Measurements from ENCODE around the gene YPEL1. TPM values are rescaled to one million over a fixed set of nuclear protein-coding genes. Genes with fewer than 3 reads are reported as not detected.

YPEL1 gene
- total and polyA plus RNA-seq, 2 of the 13 experiments (the other 11 are each of a cell fraction or from before 2014, with no cell fraction given) = 0.33 to 2.5 TPM

DNA sequence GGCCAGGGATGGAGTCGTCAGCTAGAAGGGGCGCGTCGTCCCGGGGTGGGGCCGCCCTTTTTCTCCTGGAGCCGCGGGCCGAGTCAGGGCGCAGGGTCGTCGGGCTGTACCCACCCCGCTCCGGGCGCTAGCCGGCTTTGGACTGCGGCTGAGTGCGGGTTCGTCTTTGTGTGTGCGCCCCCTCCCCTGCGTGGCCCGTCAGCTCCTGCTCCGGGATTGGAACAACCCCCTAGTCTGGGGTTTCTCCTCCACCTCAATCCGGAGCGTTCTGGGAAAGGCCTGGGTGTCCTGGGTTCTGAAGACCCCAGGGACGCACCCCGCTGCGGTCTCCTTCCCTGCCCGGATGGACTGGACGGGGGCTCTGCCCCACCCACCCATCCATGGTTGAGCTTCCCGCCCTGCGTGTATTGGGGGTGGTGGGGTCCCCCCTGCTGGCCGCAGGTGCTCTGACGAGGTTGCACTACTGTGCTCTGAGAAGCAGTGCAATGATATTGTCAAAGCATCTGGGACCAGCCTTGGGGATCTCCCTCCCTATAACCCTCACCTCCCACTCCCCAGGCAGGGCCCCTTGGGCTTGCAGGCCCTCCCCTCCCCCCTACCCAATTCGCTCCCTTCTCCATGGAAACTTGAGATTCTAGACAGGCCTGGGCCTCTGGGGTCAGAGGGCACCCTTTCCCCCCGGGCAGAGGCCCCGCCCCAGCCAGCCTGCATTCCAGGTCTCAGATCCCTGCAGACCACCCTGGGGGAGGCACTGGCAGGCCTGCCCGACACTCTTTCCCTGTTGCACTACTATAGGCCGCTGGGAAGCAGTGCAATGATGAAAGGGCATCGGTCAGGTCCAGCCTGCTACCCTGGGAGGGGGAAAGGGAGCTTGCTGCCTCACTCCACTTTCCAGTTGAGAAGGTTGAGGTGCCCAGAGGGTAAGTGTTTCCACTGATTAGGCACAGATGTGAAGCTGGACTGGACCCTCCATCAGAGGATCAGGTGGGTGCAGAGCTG is 82.7 kb downstream of the YPEL1 start (continued):
- TF ChIP-seq, protein P1, sequence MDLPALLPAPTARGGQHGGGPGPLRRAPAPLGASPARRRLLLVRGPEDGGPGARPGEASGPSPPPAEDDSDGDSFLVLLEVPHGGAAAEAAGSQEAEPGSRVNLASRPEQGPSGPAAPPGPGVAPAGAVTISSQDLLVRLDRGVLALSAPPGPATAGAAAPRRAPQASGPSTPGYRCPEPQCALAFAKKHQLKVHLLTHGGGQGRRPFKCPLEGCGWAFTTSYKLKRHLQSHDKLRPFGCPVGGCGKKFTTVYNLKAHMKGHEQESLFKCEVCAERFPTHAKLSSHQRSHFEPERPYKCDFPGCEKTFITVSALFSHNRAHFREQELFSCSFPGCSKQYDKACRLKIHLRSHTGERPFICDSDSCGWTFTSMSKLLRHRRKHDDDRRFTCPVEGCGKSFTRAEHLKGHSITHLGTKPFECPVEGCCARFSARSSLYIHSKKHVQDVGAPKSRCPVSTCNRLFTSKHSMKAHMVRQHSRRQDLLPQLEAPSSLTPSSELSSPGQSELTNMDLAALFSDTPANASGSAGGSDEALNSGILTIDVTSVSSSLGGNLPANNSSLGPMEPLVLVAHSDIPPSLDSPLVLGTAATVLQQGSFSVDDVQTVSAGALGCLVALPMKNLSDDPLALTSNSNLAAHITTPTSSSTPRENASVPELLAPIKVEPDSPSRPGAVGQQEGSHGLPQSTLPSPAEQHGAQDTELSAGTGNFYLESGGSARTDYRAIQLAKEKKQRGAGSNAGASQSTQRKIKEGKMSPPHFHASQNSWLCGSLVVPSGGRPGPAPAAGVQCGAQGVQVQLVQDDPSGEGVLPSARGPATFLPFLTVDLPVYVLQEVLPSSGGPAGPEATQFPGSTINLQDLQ (CRISPR knock-in tag; IDR thresholded peaks at IDR 0.05) = no peak
- TF ChIP-seq, protein P2, sequence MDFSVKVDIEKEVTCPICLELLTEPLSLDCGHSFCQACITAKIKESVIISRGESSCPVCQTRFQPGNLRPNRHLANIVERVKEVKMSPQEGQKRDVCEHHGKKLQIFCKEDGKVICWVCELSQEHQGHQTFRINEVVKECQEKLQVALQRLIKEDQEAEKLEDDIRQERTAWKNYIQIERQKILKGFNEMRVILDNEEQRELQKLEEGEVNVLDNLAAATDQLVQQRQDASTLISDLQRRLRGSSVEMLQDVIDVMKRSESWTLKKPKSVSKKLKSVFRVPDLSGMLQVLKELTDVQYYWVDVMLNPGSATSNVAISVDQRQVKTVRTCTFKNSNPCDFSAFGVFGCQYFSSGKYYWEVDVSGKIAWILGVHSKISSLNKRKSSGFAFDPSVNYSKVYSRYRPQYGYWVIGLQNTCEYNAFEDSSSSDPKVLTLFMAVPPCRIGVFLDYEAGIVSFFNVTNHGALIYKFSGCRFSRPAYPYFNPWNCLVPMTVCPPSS (IDR thresholded peaks at IDR 0.05) = no peak
- TF ChIP-seq MATR3 (CRISPR knock-in tag; IDR thresholded peaks at IDR 0.05) = no peak
- TF ChIP-seq XRCC5 (optimal IDR thresholded peaks at IDR 0.05; ENCODE audit: low read length) = no peak
- no peak; the same call in 1 of the 2 replicates for TF ChIP-seq NR2F6 (IDR thresholded peaks at IDR 0.05)
- 0 out of 2 replicates have a peak, but pooled peaks have one; percentile 13 for TF ChIP-seq NR2F6 (CRISPR knock-in tag; IDR thresholded peaks at IDR 0.05)
- TF ChIP-seq, protein P3, sequence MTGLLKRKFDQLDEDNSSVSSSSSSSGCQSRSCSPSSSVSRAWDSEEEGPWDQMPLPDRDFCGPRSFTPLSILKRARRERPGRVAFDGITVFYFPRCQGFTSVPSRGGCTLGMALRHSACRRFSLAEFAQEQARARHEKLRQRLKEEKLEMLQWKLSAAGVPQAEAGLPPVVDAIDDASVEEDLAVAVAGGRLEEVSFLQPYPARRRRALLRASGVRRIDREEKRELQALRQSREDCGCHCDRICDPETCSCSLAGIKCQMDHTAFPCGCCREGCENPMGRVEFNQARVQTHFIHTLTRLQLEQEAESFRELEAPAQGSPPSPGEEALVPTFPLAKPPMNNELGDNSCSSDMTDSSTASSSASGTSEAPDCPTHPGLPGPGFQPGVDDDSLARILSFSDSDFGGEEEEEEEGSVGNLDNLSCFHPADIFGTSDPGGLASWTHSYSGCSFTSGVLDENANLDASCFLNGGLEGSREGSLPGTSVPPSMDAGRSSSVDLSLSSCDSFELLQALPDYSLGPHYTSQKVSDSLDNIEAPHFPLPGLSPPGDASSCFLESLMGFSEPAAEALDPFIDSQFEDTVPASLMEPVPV (CRISPR knock-in tag; IDR thresholded peaks at IDR 0.05) = no peak
- TF ChIP-seq, protein P4, sequence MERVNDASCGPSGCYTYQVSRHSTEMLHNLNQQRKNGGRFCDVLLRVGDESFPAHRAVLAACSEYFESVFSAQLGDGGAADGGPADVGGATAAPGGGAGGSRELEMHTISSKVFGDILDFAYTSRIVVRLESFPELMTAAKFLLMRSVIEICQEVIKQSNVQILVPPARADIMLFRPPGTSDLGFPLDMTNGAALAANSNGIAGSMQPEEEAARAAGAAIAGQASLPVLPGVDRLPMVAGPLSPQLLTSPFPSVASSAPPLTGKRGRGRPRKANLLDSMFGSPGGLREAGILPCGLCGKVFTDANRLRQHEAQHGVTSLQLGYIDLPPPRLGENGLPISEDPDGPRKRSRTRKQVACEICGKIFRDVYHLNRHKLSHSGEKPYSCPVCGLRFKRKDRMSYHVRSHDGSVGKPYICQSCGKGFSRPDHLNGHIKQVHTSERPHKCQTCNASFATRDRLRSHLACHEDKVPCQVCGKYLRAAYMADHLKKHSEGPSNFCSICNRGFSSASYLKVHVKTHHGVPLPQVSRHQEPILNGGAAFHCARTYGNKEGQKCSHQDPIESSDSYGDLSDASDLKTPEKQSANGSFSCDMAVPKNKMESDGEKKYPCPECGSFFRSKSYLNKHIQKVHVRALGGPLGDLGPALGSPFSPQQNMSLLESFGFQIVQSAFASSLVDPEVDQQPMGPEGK (CRISPR knock-in tag; IDR thresholded peaks at IDR 0.05) = peak; percentile 57
- TF ChIP-seq RFXAP (CRISPR knock-in tag; IDR thresholded peaks at IDR 0.05; ENCODE audit: borderline replicate concordance) = no peak
- TF ChIP-seq, protein P5, sequence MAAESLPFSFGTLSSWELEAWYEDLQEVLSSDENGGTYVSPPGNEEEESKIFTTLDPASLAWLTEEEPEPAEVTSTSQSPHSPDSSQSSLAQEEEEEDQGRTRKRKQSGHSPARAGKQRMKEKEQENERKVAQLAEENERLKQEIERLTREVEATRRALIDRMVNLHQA (CRISPR knock-in tag; IDR thresholded peaks at IDR 0.05) = no peak
- TF ChIP-seq ZNF607 (CRISPR knock-in tag; IDR thresholded peaks at IDR 0.05; ENCODE audit: borderline replicate concordance) = no peak
- TF ChIP-seq DR1 (CRISPR knock-in tag; IDR thresholded peaks at IDR 0.05) = no peak

Data from HepG2 (cell line).